Stimulated activated memory B cell treated with anti-CD40 and anti-IgM and Interleukin-4, amounts not matched to agents 10 μg/mL and 1 μg/mL and 100 μg/mL, for 72 hours (primary cell): ENCODE data around the gene KCNN3.

ENCODE experiments used
- ATAC-seq: fragments of 150-1000 bp; cut with Tn5 transposase; 2 replicates; pipeline ENCODE4 v1.10.0; 2021
- H3K27ac Mint-ChIP-seq: one replicate; pipeline ENCODE4 v1.8.0; 2022; ENCODE audit warnings: mild to moderate bottlenecking, mixed read lengths
- H3K27me3 Mint-ChIP-seq: one replicate; pipeline ENCODE4 v1.8.0; 2022; ENCODE audit warnings: mixed read lengths
- H3K36me3 Mint-ChIP-seq: one replicate; pipeline ENCODE4 v1.8.0; 2022; ENCODE audit warnings: mixed read lengths
- H3K4me1 Mint-ChIP-seq: one replicate; pipeline ENCODE4 v1.8.0; 2022; ENCODE audit warnings: mixed read lengths
- H3K4me3 Mint-ChIP-seq: one replicate; pipeline ENCODE4 v1.8.0; 2022; ENCODE audit warnings: mild to moderate bottlenecking, moderate library complexity, mixed read lengths
- H3K9me3 Mint-ChIP-seq: one replicate; pipeline ENCODE4 v1.8.0; 2022; ENCODE audit warnings: mixed read lengths

KCNN3 gene

GRCh38 chr1:154726896-154727753 is 143.0 kb downstream of the KCNN3 start:
- no peaks in the 10 kb centered on the region for H3K36me3 Mint-ChIP-seq
- peaks cover 44% of the 10 kb centered on the region for H3K27me3 Mint-ChIP-seq
- no peak overlapping the region for H3K27ac Mint-ChIP-seq
- H3K4me1 Mint-ChIP-seq = peaks cover 5% of the 10 kb centered on the region
- H3K4me3 Mint-ChIP-seq = no peak overlapping the region
- ATAC-seq = no peak
- H3K9me3 Mint-ChIP-seq = no peaks in the 10 kb centered on the region

- H3K36me3 Mint-ChIP-seq = no peaks in the 10 kb centered on the region
- no peaks in the 10 kb centered on the region for H3K9me3 Mint-ChIP-seq
- H3K27ac Mint-ChIP-seq = no peak overlapping the region
- H3K4me3 Mint-ChIP-seq = no peak overlapping the region
- H3K27me3 Mint-ChIP-seq = peaks cover 39% of the 10 kb centered on the region
- H3K4me1 Mint-ChIP-seq = peaks cover 5% of the 10 kb centered on the region
- peak; percentile 72 for ATAC-seq
Measured at GRCh38 chr1:154726443-154726842, 143.6 kb downstream of the KCNN3 start.

GRCh38 chr1:154725865-154726264 is 144.2 kb downstream of the KCNN3 start:
- ATAC-seq = no peak
- Mint-ChIP-seq H3K9me3 (no peaks in the 10 kb centered on the region), H3K27ac (no peak overlapping the region), H3K36me3 (no peaks in the 10 kb centered on the region), H3K4me3 (no peak overlapping the region), H3K27me3 (peaks cover 39% of the 10 kb centered on the region), H3K4me1 (peaks cover 7% of the 10 kb centered on the region)

- Mint-ChIP-seq H3K27me3 (peaks cover 3% of the 10 kb centered on the region), H3K4me3 (no peak overlapping the region), H3K4me1 (peaks cover 10% of the 10 kb centered on the region), H3K9me3 (no peaks in the 10 kb centered on the region), H3K36me3 (no peaks in the 10 kb centered on the region), H3K27ac (no peak overlapping the region)
- ATAC-seq = no peak
Measured at GRCh38 chr1:154720328-154721297, 149.5 kb downstream of the KCNN3 start.

- H3K9me3 Mint-ChIP-seq = no peaks in the 10 kb centered on the region
- H3K27ac Mint-ChIP-seq = no peak overlapping the region
- H3K4me1 Mint-ChIP-seq = peaks cover 13% of the 10 kb centered on the region
- no peaks in the 10 kb centered on the region for H3K27me3 Mint-ChIP-seq
- no peak for ATAC-seq
- no peaks in the 10 kb centered on the region for H3K36me3 Mint-ChIP-seq
- H3K4me3 Mint-ChIP-seq = no peak overlapping the region
Measured at GRCh38 chr1:154719586-154720327, 150.3 kb downstream of the KCNN3 start.

GRCh38 chr1:154718566-154718965 is 151.5 kb downstream of the KCNN3 start:
- no peak for ATAC-seq
- Mint-ChIP-seq H3K36me3 (no peaks in the 10 kb centered on the region), H3K4me1 (peaks cover 13% of the 10 kb centered on the region), H3K27me3 (no peaks in the 10 kb centered on the region), H3K4me3 (no peak overlapping the region), H3K9me3 (no peaks in the 10 kb centered on the region), H3K27ac (no peak overlapping the region)

GRCh38 chr1:154717528-154717924 is 152.6 kb downstream of the KCNN3 start:
- ATAC-seq = no peak
- Mint-ChIP-seq H3K4me1 (peaks cover 13% of the 10 kb centered on the region), H3K27ac (no peak overlapping the region), H3K4me3 (no peak overlapping the region), H3K27me3 (no peaks in the 10 kb centered on the region), H3K9me3 (no peaks in the 10 kb centered on the region), H3K36me3 (no peaks in the 10 kb centered on the region)

GRCh38 chr1:154716614-154717527 is 153.2 kb downstream of the KCNN3 start:
- Mint-ChIP-seq H3K9me3 (no peaks in the 10 kb centered on the region), H3K27ac (no peak overlapping the region), H3K4me1 (peaks cover 13% of the 10 kb centered on the region), H3K4me3 (no peak overlapping the region), H3K27me3 (peaks cover 5% of the 10 kb centered on the region), H3K36me3 (no peaks in the 10 kb centered on the region)
- no peak for ATAC-seq

- ATAC-seq = no peak
- Mint-ChIP-seq H3K36me3 (no peaks in the 10 kb centered on the region), H3K27ac (no peak overlapping the region), H3K9me3 (no peaks in the 10 kb centered on the region), H3K27me3 (peaks cover 11% of the 10 kb centered on the region), H3K4me3 (no peak overlapping the region), H3K4me1 (peaks cover 12% of the 10 kb centered on the region)
Measured at GRCh38 chr1:154716011-154716410, 154.1 kb downstream of the KCNN3 start.

- H3K4me3 Mint-ChIP-seq = no peak overlapping the region
- H3K27me3 Mint-ChIP-seq = peaks cover 11% of the 10 kb centered on the region
- no peaks in the 10 kb centered on the region for H3K36me3 Mint-ChIP-seq
- no peaks in the 10 kb centered on the region for H3K9me3 Mint-ChIP-seq
- H3K4me1 Mint-ChIP-seq = peaks cover 5% of the 10 kb centered on the region
- H3K27ac Mint-ChIP-seq = no peak overlapping the region
- ATAC-seq = no peak
Measured at GRCh38 chr1:154715385-154715784, 154.7 kb downstream of the KCNN3 start.

GRCh38 chr1:154714638-154715037 is 155.4 kb downstream of the KCNN3 start:
- Mint-ChIP-seq H3K27me3 (peaks cover 16% of the 10 kb centered on the region), H3K27ac (no peak overlapping the region), H3K36me3 (no peaks in the 10 kb centered on the region), H3K4me1 (peaks cover 4% of the 10 kb centered on the region), H3K4me3 (no peak overlapping the region), H3K9me3 (no peaks in the 10 kb centered on the region)
- no peak for ATAC-seq

GRCh38 chr1:154714052-154714623 is 155.9 kb downstream of the KCNN3 start:
- Mint-ChIP-seq H3K9me3 (no peaks in the 10 kb centered on the region), H3K4me3 (no peak overlapping the region), H3K4me1 (peaks cover 4% of the 10 kb centered on the region), H3K36me3 (no peaks in the 10 kb centered on the region), H3K27ac (no peak overlapping the region), H3K27me3 (peaks cover 21% of the 10 kb centered on the region)
- ATAC-seq = no peak

- peaks cover 4% of the 10 kb centered on the region for H3K4me1 Mint-ChIP-seq
- ATAC-seq = no peak
- no peak overlapping the region for H3K27ac Mint-ChIP-seq
- peaks cover 27% of the 10 kb centered on the region for H3K27me3 Mint-ChIP-seq
- H3K9me3 Mint-ChIP-seq = no peaks in the 10 kb centered on the region
- no peaks in the 10 kb centered on the region for H3K36me3 Mint-ChIP-seq
- H3K4me3 Mint-ChIP-seq = no peak overlapping the region
Measured at GRCh38 chr1:154713005-154713404, 157.1 kb downstream of the KCNN3 start.
